MV-4-11 (cell line): ENCODE measurements around the gene ARRDC2.
"Not testable (repeated sequence)": the region's sequence is repeated elsewhere in the genome, so short reads cannot be mapped to it uniquely, and the experiment has no call there.

Experiments
- DNase-seq: peaks from one replicate; lab custom pipeline; 2025; lab: John Stamatoyannopoulos, UW

The ARRDC2 gene

GRCh38 chr19:17989425-17990094, 18.4 kb upstream of the ARRDC2 start:
- no peak for DNase-seq

- DNase-seq, result no peak
Observed at GRCh38 chr19:17993076-17993813, 14.7 kb upstream of the ARRDC2 start.

- DNase-seq, result peak; percentile 71
Observed at GRCh38 chr19:17996826-17997316, 11.1 kb upstream of the ARRDC2 start.

- no peak for DNase-seq
Observed at GRCh38 chr19:17997969-17998826, 9.8 kb upstream of the ARRDC2 start.

- no peak for DNase-seq
Observed at GRCh38 chr19:17998827-17999150, 9.2 kb upstream of the ARRDC2 start.

GRCh38 chr19:17999684-18000479, 8.1 kb upstream of the ARRDC2 start:
- DNase-seq, result no peak

DNA sequence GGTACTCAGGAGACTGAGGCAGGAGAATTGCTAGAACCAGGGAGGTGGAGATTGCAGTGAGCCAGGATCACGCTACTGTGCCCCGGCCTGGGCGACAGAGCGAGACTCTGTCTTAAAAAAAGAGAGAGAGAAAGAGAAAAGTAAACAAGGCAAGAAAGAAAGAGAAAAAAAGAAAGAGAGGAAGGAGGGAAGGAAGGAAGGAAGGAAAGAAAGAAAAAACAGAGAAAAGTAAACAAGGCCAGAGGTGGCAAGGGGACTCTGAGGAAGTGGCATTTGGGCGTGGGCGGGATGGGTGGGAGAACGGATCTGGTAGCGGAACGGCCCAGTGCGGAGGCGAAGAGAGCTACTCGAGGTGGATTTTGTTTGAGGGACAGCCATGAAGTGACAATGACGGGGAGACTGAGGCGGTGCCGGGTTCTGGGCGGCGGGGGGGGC, 7.5 kb upstream of the ARRDC2 start:
- DNase-seq, result peak; percentile 61

DNA sequence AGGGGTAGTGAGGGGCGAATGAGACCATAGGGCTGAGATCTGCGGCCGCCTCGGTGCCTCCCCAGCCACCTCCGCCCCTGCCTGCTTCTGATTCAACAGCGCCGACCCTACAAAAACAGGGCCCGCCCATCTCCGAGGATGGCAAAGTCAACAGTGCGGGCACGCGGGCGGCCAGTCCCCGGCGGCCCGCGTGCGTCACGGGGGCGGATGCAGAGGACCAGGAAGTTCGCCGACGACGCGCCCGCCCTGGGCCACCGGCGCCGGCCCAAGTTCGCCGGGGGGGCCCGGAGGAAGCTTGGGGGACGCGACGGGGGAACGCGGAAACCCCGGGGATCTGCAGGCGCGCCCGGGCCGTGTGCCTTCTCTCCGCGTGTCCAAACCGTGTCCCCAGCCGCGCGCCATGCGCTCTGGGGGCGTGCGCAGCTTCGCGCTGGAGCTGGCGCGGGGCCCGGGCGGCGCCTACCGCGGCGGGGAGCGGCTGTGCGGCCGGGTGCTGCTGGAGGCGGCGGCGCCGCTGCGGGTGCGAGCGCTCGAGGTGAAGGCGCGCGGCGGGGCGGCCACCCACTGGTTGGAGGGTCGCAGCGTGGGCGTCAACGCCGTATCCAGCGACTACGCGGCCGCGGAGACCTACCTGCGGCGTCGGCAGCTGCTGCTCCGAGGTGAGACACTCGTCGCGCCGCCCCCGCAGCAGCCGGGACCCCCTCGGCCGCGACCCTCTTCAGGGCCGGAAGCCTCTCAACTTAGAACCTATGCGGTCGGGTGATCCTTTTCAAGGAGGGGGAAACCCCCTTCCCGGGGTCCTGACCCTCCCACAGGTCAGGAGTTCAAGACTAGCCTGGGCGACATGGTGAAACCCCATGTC, 6.8 kb upstream of the ARRDC2 start:
- peak; percentile 84 for DNase-seq

GRCh38 chr19:18001777-18002345, 6.1 kb upstream of the ARRDC2 start:
- DNase-seq, result peak; percentile 39

- DNase-seq, result peak; percentile 86
Observed at GRCh38 chr19:18002347-18002850, 5.6 kb upstream of the ARRDC2 start.

GRCh38 chr19:18005750-18006149, 2.2 kb upstream of the ARRDC2 start:
- not testable (repeated sequence) for DNase-seq

DNA sequence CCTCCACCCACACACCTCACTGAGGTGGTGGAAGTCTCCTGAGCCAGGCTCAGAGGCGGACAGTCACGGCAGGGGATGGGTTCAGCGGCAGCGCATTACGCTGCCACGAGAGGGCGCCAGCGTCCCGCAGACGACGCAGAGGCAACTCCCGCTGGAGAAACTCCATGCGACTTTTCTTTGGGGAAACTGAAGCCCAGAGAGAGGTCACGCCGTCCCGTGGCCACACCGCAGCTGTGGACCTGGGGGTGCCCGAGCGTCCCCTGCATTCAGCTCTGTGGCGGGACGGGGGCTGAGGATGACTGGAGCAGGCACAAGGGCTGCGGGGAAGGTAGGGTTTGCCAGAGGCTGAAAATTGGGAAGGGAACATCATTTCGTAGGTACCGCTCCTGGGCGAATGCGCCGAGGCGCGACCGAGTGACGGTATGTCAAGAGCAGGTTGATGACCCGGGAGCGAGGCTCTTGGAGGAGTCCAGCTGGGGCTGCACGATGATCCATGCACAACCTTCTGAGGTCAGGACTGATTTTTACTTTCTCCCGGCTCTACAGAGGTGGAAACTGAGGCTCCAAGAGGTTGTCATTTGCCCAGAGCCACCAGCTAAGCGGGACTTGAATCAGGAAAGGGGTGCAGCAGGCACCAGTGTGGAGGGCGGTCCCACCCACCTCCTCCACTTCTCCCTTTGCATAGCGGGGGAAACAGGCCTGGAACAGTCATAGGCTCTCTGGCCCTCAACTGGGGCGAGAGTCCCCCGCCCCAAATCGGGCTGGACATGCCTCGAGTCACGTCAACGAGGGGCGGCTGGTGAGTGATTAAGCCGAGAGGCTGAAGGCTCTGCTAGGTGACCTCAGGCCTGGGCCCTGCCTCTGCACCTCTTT, 690 bp upstream of the ARRDC2 start:
- peak; percentile 60 for DNase-seq

DNA sequence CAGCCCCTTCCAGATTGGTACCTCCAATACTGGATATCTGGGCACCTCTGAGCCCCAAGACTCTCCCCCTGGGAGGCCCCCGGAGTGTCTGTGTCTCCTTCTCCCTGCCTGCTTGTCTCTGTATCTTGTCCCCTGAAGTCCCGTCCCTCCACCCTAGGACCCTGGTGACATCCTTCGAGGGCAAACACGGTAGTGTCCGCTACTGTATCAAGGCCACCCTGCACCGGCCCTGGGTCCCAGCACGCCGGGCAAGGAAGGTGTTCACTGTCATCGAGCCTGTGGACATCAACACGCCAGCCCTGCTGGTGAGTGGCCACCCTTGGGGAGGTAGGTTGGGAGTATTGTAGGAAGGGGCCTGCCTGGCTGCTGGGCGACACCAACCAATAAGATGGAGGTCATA, 844 bp downstream of the ARRDC2 start:
- no peak for DNase-seq

GRCh38 chr19:18009412-18010066, 1.6 kb downstream of the ARRDC2 start:
- DNase-seq, result peak; percentile 64

- DNase-seq, result no peak
Observed at GRCh38 chr19:18010149-18010548, 2.2 kb downstream of the ARRDC2 start.

DNA sequence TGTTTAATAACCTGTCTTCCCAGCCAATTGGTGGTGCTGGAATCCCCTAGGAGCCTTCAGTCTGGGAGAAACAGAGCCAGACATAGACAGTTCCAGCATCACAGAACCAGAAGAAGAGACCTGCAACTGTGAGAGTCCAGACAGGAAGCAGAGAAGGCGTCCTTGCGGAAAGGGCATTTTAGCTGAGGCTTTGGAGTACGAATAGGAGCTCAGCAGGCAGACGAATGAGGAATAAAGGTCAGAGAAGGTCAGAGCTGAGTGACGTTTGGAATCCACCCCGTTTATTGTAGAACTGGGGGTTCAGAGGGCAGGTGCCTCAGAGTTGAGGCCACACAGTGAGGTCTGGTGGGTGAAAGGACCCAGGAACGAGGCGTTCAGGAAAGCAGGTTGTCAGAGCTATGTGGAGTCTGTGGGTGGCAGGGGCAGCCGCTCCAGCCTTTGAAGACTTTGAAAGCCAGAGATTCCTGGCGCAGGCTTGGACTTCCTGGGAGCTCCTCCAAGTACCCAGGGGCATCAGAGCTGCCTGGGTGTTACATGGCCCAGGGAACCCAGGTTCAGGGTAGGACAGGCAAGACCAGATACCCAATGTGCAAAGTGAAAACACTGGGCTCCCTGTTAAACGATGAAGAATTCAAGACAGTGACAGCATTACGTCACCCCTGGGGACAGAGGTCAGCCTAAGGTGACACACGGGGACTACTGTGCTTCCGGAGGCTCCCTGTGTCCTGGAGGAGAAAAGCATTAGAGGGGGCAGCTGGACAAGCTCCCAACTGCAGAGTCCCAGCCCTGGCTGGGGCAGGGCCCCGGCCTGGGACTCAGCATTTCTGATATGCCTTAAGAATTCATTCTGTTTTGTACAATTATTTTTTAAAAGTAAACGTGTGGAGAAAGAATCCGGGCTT, 5.5 kb downstream of the ARRDC2 start:
- no peak for DNase-seq

GRCh38 chr19:18014197-18014596, 6.2 kb downstream of the ARRDC2 start:
- no peak for DNase-seq
